ENCODE measurements around the gene RBM8A.

RBM8A gene

GRCh38 chr1:145877923-145878486 lies 49.3 kb downstream of the RBM8A start:
- H3K4me3 ChIP-seq, result no peak overlapping the region
- no peak for TF ChIP-seq CTCF (IDR thresholded peaks at IDR 0.05)
- intact Hi-C loops (cut with DNase I; ENCODE audit: low total_unique reads), result no loop called here
- no peaks in the 10 kb centered on the region for H3K27me3 ChIP-seq
- H3K36me3 ChIP-seq, result no peaks in the 10 kb centered on the region
- peak in 1 of 2 donors; percentile 59 for DNase-seq
- no peaks in the 10 kb centered on the region for H3K9me3 ChIP-seq
- no peak overlapping the region for H3K27ac ChIP-seq
- peaks cover 0 to 4% (median under 1%) of the 10 kb centered on the region in 4 donors for H3K4me1 ChIP-seq

- no peak for TF ChIP-seq CTCF (IDR thresholded peaks at IDR 0.05)
- no peaks in the 10 kb centered on the region for H3K9me3 ChIP-seq
- intact Hi-C loops (cut with DNase I; ENCODE audit: low total_unique reads), result no loop called here
- H3K4me1 ChIP-seq, result peaks cover 0 to 24% (median 7%) of the 10 kb centered on the region in 4 donors
- H3K27ac ChIP-seq, result no peak overlapping the region
- H3K27me3 ChIP-seq, result no peaks in the 10 kb centered on the region
- no peak overlapping the region for H3K4me3 ChIP-seq
- H3K36me3 ChIP-seq, result no peaks in the 10 kb centered on the region
- DNase-seq, result peak in 1 of 2 donors; percentile 12
Measured at GRCh38 chr1:145874646-145875045, 52.6 kb downstream of the RBM8A start.

- Histone ChIP-seq H3K4me1 (peaks cover 0 to 24% (median 7%) of the 10 kb centered on the region in 4 donors), H3K4me3 (peak overlapping the region; percentile 56 to 61), H3K9me3 (no peaks in the 10 kb centered on the region), H3K36me3 (peaks cover 0 to 7% (median 0%) of the 10 kb centered on the region in 3 donors), H3K27ac (peak overlapping the region; percentile 82 to 85), H3K27me3 (no peaks in the 10 kb centered on the region)
- DNase-seq, result peak; percentile 80 to 86
- intact Hi-C loops (cut with DNase I; ENCODE audit: low total_unique reads), result no loop called here
- no peak for TF ChIP-seq CTCF (IDR thresholded peaks at IDR 0.05)
Measured at GRCh38 chr1:145871994-145872924, 55.0 kb downstream of the RBM8A start.

All from tibial artery (tissue), 4 donors.